ENCODE data around the gene MFGE8.

MFGE8 gene

DNA sequence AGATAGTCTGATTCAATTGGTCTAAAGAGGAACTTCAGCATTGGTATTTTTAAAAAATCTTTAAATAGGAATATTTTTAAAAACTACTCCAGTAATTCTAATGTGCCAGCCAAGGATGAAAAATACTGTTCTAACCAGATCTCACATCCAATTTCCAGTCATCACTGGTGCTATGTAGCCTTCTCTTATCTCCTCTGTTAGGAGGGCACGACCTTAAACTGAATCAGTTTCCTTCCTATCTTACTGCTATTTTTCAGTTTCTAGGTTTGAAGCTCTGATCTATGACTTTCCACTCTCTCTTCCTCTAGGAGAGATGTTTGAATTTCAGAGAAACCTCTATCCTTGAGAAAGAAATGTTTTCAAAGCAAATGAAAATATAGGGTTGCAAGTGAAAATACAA lies 49.8 kb downstream of the MFGE8 start:
- no peak for TF ChIP-seq POLR2A (IDR thresholded peaks at IDR 0.05; ENCODE audit: low read depth, low read length)
- FAIRE-seq (no peak), DNase-seq (ENCODE audit: insufficient read length, low spot score) (no peak)

DNA sequence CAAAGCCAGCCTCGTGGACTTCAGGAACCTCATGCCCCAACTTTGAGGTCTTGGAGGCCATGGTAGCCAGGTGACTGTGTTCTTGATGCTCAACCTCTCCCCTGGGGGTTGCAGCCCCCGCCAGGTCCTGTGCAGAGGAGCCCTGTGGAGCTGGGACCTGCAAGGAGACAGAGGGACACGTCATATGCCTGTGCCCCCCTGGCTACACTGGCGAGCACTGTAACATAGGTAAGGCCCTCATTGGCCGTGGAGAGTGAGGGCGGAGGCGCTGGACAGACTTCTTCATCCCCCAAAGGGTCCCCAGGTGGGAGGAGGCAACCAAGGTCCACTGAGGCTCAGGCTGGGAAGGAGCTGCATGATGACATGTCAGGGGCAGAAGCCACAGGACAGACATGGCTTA lies 53.0 kb downstream of the MFGE8 start:
- no peak for DNase-seq (ENCODE audit: insufficient read length, low spot score)
- no peak for TF ChIP-seq POLR2A (IDR thresholded peaks at IDR 0.05; ENCODE audit: low read depth, low read length)
- no peak for FAIRE-seq

DNA sequence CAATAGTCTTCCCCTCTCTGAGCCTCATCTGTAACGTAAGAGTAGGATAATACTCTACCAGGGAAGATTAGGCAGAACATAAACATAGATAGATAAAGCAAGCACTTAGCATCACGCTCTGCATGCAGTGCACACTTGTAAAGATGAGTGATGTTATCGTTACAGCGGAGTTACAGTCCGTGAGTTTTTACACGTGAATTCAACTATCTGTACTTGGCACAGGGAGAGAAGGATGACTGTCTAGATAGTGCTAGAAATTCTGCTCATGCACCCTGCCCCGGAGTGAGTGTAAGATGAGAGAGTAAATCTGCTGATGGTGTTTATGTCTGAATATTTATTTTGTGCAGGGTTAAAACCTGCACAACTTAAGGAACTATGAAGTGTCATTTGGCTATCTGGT lies 53.6 kb downstream of the MFGE8 start:
- DNase-seq (ENCODE audit: insufficient read length, low spot score) (no peak), FAIRE-seq (no peak)
- TF ChIP-seq POLR2A (IDR thresholded peaks at IDR 0.05; ENCODE audit: low read depth, low read length) = no peak

DNA sequence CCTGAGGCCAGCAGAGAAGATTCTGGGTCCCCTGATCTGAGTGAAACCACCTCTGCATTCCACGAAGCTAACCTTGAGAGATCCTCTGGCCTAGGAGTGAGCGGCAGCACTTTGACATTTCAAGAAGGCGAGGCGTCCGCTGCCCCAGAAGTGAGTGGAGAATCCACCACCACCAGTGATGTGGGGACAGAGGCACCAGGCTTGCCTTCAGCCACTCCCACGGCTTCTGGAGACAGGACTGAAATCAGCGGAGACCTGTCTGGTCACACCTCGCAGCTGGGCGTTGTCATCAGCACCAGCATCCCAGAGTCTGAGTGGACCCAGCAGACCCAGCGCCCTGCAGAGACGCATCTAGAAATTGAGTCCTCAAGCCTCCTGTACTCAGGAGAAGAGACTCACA lies 54.2 kb downstream of the MFGE8 start:
- DNase-seq (ENCODE audit: insufficient read length, low spot score) (no peak), FAIRE-seq (no peak)
- TF ChIP-seq POLR2A (IDR thresholded peaks at IDR 0.05; ENCODE audit: low read depth, low read length) = no peak

DNA sequence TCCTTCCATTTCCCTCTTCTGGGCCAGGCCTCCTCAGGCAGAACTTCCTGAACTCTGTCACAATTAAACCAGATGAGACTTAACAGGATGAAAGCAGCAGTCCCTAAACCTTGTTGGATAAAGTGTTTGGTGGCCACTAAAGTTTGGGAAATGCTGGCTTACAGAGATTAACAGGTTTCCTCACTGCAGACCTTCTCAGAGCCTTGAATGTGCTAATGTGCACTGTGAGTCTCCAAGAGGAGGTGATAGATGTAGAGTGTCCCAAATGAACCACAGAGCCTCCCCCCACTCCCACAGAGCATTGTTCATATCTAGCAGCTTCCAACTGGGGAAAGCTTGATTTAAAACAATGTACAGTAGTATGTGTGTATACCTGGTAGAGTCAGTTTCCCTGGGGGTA lies 60.7 kb downstream of the MFGE8 start:
- DNase-seq (ENCODE audit: insufficient read length, low spot score) = no peak
- no peak for TF ChIP-seq POLR2A (IDR thresholded peaks at IDR 0.05; ENCODE audit: low read depth, low read length)
- FAIRE-seq = no peak

DNA sequence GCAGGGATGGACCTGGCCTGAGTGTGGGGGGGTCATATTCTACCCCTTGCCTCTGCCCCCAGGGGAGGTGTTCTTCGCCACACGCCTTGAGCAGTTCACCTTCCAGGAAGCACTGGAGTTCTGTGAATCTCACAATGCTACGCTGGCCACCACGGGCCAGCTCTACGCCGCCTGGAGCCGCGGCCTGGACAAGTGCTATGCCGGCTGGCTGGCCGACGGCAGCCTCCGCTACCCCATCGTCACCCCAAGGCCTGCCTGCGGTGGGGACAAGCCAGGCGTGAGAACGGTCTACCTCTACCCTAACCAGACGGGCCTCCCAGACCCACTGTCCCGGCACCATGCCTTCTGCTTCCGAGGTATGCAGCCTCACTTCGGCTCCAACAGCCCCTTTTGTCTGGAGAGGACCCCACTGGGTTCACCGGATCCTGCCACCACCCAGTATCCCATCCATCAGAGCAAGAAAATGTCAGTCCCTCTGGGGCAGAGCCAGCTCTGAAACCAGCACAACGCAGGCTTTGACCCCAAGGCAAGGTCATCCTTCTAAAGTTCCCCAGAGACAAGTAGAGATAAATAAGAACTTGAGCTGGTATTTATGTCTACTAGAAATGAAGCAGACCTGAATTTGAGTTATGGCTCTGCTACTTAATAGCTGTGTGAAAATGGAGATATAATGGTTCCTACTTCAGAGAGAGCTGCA lies 63.7 kb downstream of the MFGE8 start:
- DNase-seq (ENCODE audit: insufficient read length, low spot score) (no peak), FAIRE-seq (no peak)
- TF ChIP-seq POLR2A (IDR thresholded peaks at IDR 0.05; ENCODE audit: low read depth, low read length) = no peak
